ENCODE data around the gene ATP8A1. TPM values are rescaled to one million over a fixed set of nuclear protein-coding genes. Genes with fewer than 3 reads are reported as not detected.
A peak's percentile ranks its signal among the peaks of the same experiment; 100 is the strongest.

The ATP8A1 gene
- total RNA-seq, 1 experiment from 2014 or later = 0.29 TPM

DNA sequence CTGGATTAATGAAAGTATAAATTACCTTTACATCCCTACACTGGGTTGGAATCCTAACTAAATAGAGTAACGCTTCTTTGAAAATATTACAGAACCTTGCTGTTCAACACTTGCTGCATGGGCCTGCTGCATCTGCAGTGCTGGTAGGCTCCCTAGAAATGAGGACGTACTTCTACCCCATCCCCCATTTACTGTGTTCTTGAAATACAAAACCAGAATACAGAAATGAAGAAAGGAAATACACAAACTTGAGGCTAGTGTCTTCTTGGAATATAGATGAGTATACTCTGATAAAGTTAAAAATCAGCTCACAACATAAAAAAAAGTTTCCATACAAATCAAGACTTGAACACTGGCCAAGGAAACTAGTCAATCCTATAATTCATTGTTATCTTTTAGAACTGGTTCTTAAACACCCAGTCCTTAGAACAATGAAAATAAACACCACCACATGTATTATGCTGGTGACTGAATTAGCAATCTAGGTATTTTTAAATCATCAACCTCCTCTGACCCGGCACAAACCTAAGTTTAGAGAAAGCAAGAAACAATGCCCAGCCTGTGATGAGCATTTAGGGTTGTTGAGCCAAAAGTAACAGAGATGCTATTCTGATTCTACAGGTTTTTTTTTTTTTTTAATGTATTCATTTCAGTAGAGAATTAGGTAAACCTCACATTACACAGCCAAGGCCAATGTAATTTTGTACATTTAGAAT lies 49.7 kb downstream of the ATP8A1 start:
- in situ Hi-C loops (cut with HindIII; ENCODE audit: low pct_unique_long_range_greater_than_20kb, low sequenced_read_pairs) = no loop called here
- no peak for DNase-seq (ENCODE audit: low read depth, low spot score)

DNA sequence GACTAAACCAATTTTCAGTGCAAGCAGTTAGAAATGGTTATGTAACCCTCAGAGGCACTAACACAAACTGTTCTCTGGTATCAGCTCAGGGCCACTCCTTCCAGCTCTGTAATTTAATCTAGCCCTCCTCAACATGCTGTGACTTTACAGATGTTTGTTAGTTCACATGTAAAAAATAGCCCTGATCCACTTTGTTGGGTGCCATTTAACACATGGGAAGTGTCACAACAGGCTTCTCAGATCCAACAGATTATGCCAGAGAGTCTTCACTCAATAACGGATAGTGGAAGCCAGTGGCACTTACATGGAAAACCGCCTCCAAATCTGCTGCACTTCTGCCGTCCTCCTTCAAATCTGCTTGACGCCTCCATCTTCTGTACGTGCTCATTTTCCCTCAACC lies 51.6 kb downstream of the ATP8A1 start:
- in situ Hi-C loops (cut with HindIII; ENCODE audit: low pct_unique_long_range_greater_than_20kb, low sequenced_read_pairs) = no loop called here

DNA sequence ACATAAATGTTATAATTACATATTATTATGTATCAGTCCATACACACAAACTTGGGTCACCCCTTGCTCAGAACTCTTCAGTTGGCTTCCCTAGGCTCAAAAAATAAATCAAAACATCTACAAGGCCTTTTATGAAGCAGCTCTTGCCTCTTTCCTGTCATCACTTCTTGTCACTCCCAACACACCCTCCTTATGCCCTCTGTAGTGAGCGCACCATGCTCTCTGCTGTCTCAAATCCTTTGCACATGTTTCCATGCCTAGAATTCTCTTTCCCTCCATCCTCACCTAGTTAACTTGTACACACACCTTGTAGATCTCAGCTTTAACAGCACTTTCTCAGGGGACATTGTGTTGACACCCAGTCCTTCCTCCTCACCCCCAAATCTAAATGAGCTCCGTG lies 53.0 kb downstream of the ATP8A1 start:
- in situ Hi-C loops (cut with HindIII; ENCODE audit: low pct_unique_long_range_greater_than_20kb, low sequenced_read_pairs) = no loop called here
- DNase-seq (ENCODE audit: low read depth, low spot score) = no peak

More for the DNA sequence above, 51.6 kb downstream of the ATP8A1 start:
- DNase-seq (ENCODE audit: low read depth, low spot score) = no peak

- DNase-seq (ENCODE audit: low read depth, low spot score) = no peak
- in situ Hi-C loops (cut with HindIII; ENCODE audit: low pct_unique_long_range_greater_than_20kb, low sequenced_read_pairs) = no loop called here
Observed at GRCh38 chr4:42600578-42600977, 56.3 kb downstream of the ATP8A1 start.

- in situ Hi-C loops (cut with HindIII; ENCODE audit: low pct_unique_long_range_greater_than_20kb, low sequenced_read_pairs) = no loop called here
- DNase-seq (ENCODE audit: low read depth, low spot score) = no peak
Observed at GRCh38 chr4:42596918-42597317, 60.0 kb downstream of the ATP8A1 start.

- in situ Hi-C loops (cut with HindIII; ENCODE audit: low pct_unique_long_range_greater_than_20kb, low sequenced_read_pairs) = no loop called here
- no peak for DNase-seq (ENCODE audit: low read depth, low spot score)
Observed at GRCh38 chr4:42594888-42595287, 62.0 kb downstream of the ATP8A1 start.

DNA sequence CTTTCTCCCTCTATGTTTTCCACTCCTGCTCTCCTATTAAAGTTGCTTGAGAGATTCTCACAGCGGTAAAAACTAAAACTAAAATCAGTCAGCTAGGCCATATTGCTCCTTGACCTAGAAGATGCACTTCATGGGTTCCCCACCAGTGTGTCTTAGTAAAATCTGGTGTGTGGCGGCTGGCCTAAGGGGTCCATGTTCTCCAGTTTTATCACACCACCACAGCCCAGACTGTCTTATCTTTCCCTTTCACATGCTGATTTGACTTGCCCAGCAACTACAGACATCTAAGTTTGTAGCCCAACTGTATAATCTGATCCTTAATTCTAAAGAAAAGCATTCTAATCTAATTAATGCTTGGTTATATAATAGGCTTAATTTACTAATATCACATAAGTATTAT lies 68.0 kb downstream of the ATP8A1 start:
- in situ Hi-C loops (cut with HindIII; ENCODE audit: low pct_unique_long_range_greater_than_20kb, low sequenced_read_pairs) = no loop called here
- DNase-seq (ENCODE audit: low read depth, low spot score) = no peak

GRCh38 chr4:42586775-42587174 lies 70.1 kb downstream of the ATP8A1 start:
- no peak for DNase-seq (ENCODE audit: low read depth, low spot score)
- in situ Hi-C loops (cut with HindIII; ENCODE audit: low pct_unique_long_range_greater_than_20kb, low sequenced_read_pairs) = no loop called here

- in situ Hi-C loops (cut with HindIII; ENCODE audit: low pct_unique_long_range_greater_than_20kb, low sequenced_read_pairs) = no loop called here
- DNase-seq (ENCODE audit: low read depth, low spot score) = no peak
Observed at GRCh38 chr4:42579903-42580302, 77.0 kb downstream of the ATP8A1 start.

DNA sequence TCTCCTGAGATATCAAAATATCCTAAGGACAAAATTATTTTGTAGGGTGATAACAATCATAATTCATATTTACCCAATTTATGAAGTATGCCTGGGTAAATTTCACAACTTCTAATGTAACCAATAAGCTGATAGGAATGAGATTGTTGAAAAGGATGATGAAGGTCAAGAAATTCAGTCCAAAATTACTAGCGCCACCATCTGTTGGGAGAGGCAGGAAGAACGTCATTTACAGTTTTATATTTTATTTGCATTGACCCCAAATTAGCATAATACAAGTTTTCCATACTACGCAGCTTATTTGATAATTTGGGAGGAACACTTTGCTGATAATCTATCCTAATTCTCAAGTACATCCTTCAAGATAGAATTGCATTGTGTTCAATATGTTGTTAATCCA lies 78.7 kb downstream of the ATP8A1 start:
- in situ Hi-C loops (cut with HindIII; ENCODE audit: low pct_unique_long_range_greater_than_20kb, low sequenced_read_pairs) = no loop called here
- DNase-seq (ENCODE audit: low read depth, low spot score) = no peak

GRCh38 chr4:42574870-42575430 lies 82.0 kb downstream of the ATP8A1 start:
- DNase-seq (ENCODE audit: low read depth, low spot score) = no peak
- in situ Hi-C loops (cut with HindIII; ENCODE audit: low pct_unique_long_range_greater_than_20kb, low sequenced_read_pairs) = no loop called here

- no peak for DNase-seq (ENCODE audit: low read depth, low spot score)
- in situ Hi-C loops (cut with HindIII; ENCODE audit: low pct_unique_long_range_greater_than_20kb, low sequenced_read_pairs) = no loop called here
Observed at GRCh38 chr4:42573249-42573648, 83.7 kb downstream of the ATP8A1 start.

DNA sequence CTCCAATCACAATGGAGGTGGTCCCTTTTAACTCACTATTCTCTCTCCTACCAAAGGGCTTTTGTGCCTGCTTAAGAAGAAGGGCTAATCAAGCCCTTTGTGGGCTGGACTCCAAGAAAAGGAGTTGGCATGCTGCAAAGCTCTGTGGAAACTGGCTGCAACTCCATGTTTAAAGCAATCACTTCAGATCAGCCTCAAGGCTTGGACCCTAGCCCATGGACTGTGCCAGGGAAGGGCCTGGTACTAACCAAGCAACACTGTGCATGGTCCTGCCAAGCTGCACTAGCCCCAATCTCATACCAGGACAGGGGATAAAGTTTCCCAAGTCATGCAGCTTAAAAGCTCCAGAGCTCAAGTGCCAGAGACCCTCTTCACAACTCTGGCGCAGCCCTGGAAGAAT lies 86.7 kb downstream of the ATP8A1 start:
- in situ Hi-C loops (cut with HindIII; ENCODE audit: low pct_unique_long_range_greater_than_20kb, low sequenced_read_pairs) = no loop called here
- DNase-seq (ENCODE audit: low read depth, low spot score) = no peak

DNA sequence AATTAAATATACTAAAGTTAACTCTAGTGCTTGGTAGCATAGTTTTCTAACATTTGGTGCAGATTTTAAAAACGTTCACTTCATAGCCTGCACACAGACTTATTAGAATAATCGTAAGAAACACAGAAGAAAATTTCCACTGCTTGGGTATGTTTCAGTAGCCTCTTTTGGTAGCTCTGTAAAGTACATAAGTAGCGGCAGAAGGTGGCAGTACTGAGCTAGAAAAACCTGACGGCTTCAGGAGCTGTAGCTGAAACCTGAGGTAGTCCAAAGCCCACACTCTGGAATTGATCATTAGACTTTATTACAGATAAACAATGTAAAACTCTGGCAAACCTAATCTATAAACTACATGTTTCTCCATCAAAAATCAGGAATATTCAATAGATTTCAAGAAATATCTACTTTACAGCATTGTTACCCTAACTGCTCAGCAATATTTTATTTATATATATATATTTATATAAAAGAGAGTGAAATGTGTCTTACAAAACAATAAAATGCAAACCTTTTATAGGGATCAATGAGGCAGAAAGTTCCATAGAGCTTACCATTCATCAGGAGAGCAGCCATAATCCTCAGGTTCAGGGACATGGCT lies 88.2 kb downstream of the ATP8A1 start:
- DNase-seq (ENCODE audit: low read depth, low spot score) = peak; percentile 81
- in situ Hi-C loops (cut with HindIII; ENCODE audit: low pct_unique_long_range_greater_than_20kb, low sequenced_read_pairs) = no loop called here

GRCh38 chr4:42566835-42567234 lies 90.1 kb downstream of the ATP8A1 start:
- no peak for DNase-seq (ENCODE audit: low read depth, low spot score)
- in situ Hi-C loops (cut with HindIII; ENCODE audit: low pct_unique_long_range_greater_than_20kb, low sequenced_read_pairs) = no loop called here

DNA sequence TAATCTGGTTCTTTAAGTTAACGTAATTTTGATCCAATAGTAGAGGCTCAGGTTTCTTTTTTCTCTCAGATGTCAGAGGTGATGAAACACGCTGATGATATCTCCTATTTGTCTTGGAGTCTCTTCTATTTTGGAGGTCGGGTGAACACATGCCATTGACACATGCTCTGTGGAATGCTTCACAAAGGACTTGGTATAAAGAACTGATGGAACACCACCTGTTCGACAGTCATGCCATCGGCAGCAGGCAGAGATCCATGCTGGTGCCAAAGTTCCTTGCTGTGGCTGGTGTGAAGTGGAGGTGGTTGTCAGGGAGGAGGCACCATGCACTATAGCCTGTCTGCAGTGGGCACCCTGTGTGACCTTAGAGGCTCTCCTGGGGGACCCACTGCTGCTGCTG lies 94.9 kb downstream of the ATP8A1 start:
- in situ Hi-C loops (cut with HindIII; ENCODE audit: low pct_unique_long_range_greater_than_20kb, low sequenced_read_pairs) = no loop called here
- DNase-seq (ENCODE audit: low read depth, low spot score) = no peak

DNA sequence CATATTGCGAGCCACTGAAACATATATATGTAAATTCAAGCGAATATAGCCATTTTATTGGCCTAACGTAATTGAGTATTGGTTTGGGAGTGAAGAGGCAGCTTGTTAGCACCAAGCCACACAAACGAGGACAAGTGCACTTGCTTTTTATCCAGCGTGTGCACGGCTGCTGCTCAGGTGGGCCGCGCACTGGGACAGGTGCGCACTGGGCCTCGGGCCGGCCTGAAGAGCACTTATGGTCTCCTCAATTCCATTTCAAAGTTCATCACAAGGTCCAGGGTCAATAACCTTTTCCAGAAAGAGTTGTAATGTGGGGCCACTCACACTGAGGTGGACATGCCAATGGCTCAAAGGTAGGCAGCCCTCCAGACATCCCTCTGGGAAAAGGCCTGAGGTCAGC lies 95.9 kb downstream of the ATP8A1 start:
- in situ Hi-C loops (cut with HindIII; ENCODE audit: low pct_unique_long_range_greater_than_20kb, low sequenced_read_pairs) = no loop called here
- no peak for DNase-seq (ENCODE audit: low read depth, low spot score)

- no peak for DNase-seq (ENCODE audit: low read depth, low spot score)
- in situ Hi-C loops (cut with HindIII; ENCODE audit: low pct_unique_long_range_greater_than_20kb, low sequenced_read_pairs) = no loop called here
Observed at GRCh38 chr4:42560467-42560861, 96.4 kb downstream of the ATP8A1 start.

GRCh38 chr4:42558156-42558555 lies 98.7 kb downstream of the ATP8A1 start:
- DNase-seq (ENCODE audit: low read depth, low spot score) = no peak
- in situ Hi-C loops (cut with HindIII; ENCODE audit: low pct_unique_long_range_greater_than_20kb, low sequenced_read_pairs) = no loop called here

Measured in SK-MEL-5 (cell line).